Liver (tissue), 3 donors: Measurements from ENCODE around the gene DLGAP4.
"Not testable (repeated sequence)": the region's sequence is repeated elsewhere in the genome, so short reads cannot be mapped to it uniquely, and the experiment has no call there.

Experiments used
- FOXA1 ChIP-seq: IDR thresholded peaks from 2 replicates; pipeline ENCODE4 v1.6.1; 2016; ENCODE audit warnings: antibody characterized with exemption
- GABPA ChIP-seq, 2 donors: IDR thresholded peaks in 1 of 2; conservative IDR thresholded peaks in 1 of 2; 2 replicates each; pipeline ENCODE4 v1.6.1; 2016; ENCODE audit warnings: antibody characterized with exemption in 2 of 2, mild to moderate bottlenecking in 1 of 2, moderate library complexity in 1 of 2
- JUND ChIP-seq, 2 donors: IDR thresholded peaks; 2 replicates each; pipeline ENCODE4 v1.6.1; 2016; ENCODE audit warnings: antibody characterized with exemption in 2 of 2
- RAD21 ChIP-seq, 2 donors: IDR thresholded peaks; 2 replicates each; pipeline ENCODE4 v1.6.1; 2016; ENCODE audit warnings: antibody characterized with exemption in 2 of 2, mild to moderate bottlenecking in 2 of 2
- RXRA ChIP-seq, 2 donors: IDR thresholded peaks; 2 replicates each; pipeline ENCODE4 v1.6.1; 2017 to 2018; ENCODE audit warnings: antibody characterized with exemption in 2 of 2, mild to moderate bottlenecking in 1 of 2
- SP1 ChIP-seq: IDR thresholded peaks from 2 replicates; pipeline ENCODE4 v1.6.1; 2018; ENCODE audit warnings: antibody characterized with exemption, mild to moderate bottlenecking
- YY1 ChIP-seq: IDR thresholded peaks from 2 replicates; pipeline ENCODE4 v1.6.1; 2016; ENCODE audit warnings: antibody characterized with exemption, mild to moderate bottlenecking
- TF ChIP-seq, protein P1 (sequence below): fragments of 150-350 bp; IDR thresholded peaks from 2 replicates; pipeline ENCODE4 v1.5.1; 2017; ENCODE audit warnings: improper control_type of control experiment, low read depth, low read length; ENCODE audit not compliant: missing input control
- TF ChIP-seq, protein P2 (sequence below): IDR thresholded peaks from 2 replicates; pipeline ENCODE4 v1.6.1; 2016; ENCODE audit warnings: antibody characterized with exemption
- TF ChIP-seq, protein P3 (sequence below): IDR thresholded peaks from 2 replicates; pipeline ENCODE4 v1.6.1; 2016; ENCODE audit warnings: antibody characterized with exemption, mild to moderate bottlenecking
- TF ChIP-seq, protein P4 (sequence below): IDR thresholded peaks from 2 replicates; pipeline ENCODE4 v1.6.1; 2016; ENCODE audit warnings: antibody characterized with exemption
- TF ChIP-seq, protein P5 (sequence below): IDR thresholded peaks from 2 replicates; pipeline ENCODE4 v1.6.1; 2016; ENCODE audit warnings: antibody characterized with exemption
- donor health status: healthy.
- donor health status: healthy.

DNA sequence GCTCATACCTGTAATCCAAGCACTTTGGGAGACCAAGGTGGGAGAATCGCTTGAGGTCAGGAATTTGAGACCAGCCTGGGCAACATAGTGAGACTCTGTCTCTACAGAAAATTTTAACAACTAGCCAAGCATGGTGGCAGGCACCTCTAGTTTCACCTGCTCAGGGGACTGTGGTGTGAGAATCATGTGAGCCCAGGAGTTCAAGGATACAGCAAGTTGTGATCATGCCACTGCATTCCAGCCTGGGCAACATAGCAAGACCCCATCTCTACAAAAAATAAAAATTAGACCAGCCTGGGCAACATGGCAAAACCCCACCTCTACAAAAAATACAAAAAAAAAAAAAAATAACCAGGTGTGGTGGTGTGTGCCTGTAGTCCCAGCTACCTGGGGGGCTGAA lies 73.8 kb downstream of the DLGAP4 start:
- TF ChIP-seq, protein P1, sequence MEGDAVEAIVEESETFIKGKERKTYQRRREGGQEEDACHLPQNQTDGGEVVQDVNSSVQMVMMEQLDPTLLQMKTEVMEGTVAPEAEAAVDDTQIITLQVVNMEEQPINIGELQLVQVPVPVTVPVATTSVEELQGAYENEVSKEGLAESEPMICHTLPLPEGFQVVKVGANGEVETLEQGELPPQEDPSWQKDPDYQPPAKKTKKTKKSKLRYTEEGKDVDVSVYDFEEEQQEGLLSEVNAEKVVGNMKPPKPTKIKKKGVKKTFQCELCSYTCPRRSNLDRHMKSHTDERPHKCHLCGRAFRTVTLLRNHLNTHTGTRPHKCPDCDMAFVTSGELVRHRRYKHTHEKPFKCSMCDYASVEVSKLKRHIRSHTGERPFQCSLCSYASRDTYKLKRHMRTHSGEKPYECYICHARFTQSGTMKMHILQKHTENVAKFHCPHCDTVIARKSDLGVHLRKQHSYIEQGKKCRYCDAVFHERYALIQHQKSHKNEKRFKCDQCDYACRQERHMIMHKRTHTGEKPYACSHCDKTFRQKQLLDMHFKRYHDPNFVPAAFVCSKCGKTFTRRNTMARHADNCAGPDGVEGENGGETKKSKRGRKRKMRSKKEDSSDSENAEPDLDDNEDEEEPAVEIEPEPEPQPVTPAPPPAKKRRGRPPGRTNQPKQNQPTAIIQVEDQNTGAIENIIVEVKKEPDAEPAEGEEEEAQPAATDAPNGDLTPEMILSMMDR = not testable (repeated sequence)
- TF ChIP-seq SP1; GABPA (IDR thresholded peaks at IDR 0.05 in 1 of 2, conservative IDR thresholded peaks at IDR 0.05 in 1 of 2); YY1; RAD21 (IDR thresholded peaks at IDR 0.05); FOXA1; JUND (IDR thresholded peaks at IDR 0.05); RXRA (IDR thresholded peaks at IDR 0.05): not testable (repeated sequence)
- TF ChIP-seq, protein P2, sequence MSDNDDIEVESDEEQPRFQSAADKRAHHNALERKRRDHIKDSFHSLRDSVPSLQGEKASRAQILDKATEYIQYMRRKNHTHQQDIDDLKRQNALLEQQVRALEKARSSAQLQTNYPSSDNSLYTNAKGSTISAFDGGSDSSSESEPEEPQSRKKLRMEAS = not testable (repeated sequence)
- TF ChIP-seq, protein P3, sequence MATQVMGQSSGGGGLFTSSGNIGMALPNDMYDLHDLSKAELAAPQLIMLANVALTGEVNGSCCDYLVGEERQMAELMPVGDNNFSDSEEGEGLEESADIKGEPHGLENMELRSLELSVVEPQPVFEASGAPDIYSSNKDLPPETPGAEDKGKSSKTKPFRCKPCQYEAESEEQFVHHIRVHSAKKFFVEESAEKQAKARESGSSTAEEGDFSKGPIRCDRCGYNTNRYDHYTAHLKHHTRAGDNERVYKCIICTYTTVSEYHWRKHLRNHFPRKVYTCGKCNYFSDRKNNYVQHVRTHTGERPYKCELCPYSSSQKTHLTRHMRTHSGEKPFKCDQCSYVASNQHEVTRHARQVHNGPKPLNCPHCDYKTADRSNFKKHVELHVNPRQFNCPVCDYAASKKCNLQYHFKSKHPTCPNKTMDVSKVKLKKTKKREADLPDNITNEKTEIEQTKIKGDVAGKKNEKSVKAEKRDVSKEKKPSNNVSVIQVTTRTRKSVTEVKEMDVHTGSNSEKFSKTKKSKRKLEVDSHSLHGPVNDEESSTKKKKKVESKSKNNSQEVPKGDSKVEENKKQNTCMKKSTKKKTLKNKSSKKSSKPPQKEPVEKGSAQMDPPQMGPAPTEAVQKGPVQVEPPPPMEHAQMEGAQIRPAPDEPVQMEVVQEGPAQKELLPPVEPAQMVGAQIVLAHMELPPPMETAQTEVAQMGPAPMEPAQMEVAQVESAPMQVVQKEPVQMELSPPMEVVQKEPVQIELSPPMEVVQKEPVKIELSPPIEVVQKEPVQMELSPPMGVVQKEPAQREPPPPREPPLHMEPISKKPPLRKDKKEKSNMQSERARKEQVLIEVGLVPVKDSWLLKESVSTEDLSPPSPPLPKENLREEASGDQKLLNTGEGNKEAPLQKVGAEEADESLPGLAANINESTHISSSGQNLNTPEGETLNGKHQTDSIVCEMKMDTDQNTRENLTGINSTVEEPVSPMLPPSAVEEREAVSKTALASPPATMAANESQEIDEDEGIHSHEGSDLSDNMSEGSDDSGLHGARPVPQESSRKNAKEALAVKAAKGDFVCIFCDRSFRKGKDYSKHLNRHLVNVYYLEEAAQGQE = not testable (repeated sequence)
- TF ChIP-seq, protein P4, sequence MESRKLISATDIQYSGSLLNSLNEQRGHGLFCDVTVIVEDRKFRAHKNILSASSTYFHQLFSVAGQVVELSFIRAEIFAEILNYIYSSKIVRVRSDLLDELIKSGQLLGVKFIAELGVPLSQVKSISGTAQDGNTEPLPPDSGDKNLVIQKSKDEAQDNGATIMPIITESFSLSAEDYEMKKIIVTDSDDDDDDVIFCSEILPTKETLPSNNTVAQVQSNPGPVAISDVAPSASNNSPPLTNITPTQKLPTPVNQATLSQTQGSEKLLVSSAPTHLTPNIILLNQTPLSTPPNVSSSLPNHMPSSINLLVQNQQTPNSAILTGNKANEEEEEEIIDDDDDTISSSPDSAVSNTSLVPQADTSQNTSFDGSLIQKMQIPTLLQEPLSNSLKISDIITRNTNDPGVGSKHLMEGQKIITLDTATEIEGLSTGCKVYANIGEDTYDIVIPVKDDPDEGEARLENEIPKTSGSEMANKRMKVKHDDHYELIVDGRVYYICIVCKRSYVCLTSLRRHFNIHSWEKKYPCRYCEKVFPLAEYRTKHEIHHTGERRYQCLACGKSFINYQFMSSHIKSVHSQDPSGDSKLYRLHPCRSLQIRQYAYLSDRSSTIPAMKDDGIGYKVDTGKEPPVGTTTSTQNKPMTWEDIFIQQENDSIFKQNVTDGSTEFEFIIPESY = not testable (repeated sequence)
- TF ChIP-seq, protein P5, sequence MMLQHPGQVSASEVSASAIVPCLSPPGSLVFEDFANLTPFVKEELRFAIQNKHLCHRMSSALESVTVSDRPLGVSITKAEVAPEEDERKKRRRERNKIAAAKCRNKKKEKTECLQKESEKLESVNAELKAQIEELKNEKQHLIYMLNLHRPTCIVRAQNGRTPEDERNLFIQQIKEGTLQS = not testable (repeated sequence)
